Astrocyte (in vitro differentiated cells and primary cell): ENCODE data around the gene CRYL1. TPM values are rescaled to one million over a fixed set of nuclear protein-coding genes. Genes with fewer than 3 reads are reported as not detected.

Experiments
- DNase-seq: peaks from one replicate; pipeline ENCODE4 v3.0.0-alpha.2; 2010; ENCODE audit warnings: low read depth
- FAIRE-seq: peaks from 2 replicates; lab custom pipeline; 2011; peaks lifted over from hg19 to GRCh38; lab: Jason Lieb, UNC
- H2AFZ ChIP-seq: 2 replicates; pipeline ENCODE4 v1.6.0; 2012; ENCODE audit warnings: low read depth, low read length, inconsistent platforms
- H3K27ac ChIP-seq: 2 replicates; pipeline ENCODE4 v1.5.1; 2011; ENCODE audit warnings: low read depth, low read length, inconsistent platforms
- H3K27me3 ChIP-seq: 2 replicates; pipeline ENCODE4 v1.6.0; 2011; ENCODE audit warnings: low read length, inconsistent platforms; ENCODE audit not compliant: insufficient read depth
- H3K36me3 ChIP-seq: 2 replicates; pipeline ENCODE4 v1.5.1; 2011; ENCODE audit warnings: low read length, inconsistent platforms; ENCODE audit not compliant: insufficient read depth
- H3K4me1 ChIP-seq: 2 replicates; pipeline ENCODE4 v1.5.1; 2011; ENCODE audit warnings: low read length, inconsistent platforms; ENCODE audit not compliant: insufficient read depth
- H3K4me2 ChIP-seq: 2 replicates; pipeline ENCODE4 v1.6.0; 2012; ENCODE audit warnings: low read length, inconsistent platforms
- H3K4me3 ChIP-seq: 2 replicates; pipeline ENCODE4 v1.5.1; 2011; ENCODE audit warnings: low read depth, mild to moderate bottlenecking, low read length, inconsistent platforms; ENCODE audit not compliant: insufficient read depth
- H3K79me2 ChIP-seq: 2 replicates; pipeline ENCODE4 v1.6.0; 2012; ENCODE audit warnings: mild to moderate bottlenecking, low read length, inconsistent platforms; ENCODE audit not compliant: insufficient read depth
- H3K9ac ChIP-seq: 2 replicates; pipeline ENCODE4 v1.6.0; 2012; ENCODE audit warnings: mild to moderate bottlenecking, low read length, inconsistent platforms
- H3K9me3 ChIP-seq: 2 replicates; pipeline ENCODE4 v1.5.1; 2012; ENCODE audit warnings: low read depth, mild to moderate bottlenecking, low read length, inconsistent platforms; ENCODE audit not compliant: insufficient read depth
- H4K20me1 ChIP-seq: 2 replicates; pipeline ENCODE4 v1.6.0; 2012; ENCODE audit warnings: low read length, inconsistent platforms; ENCODE audit not compliant: insufficient read depth
- H3K27ac Mint-ChIP-seq: one replicate; pipeline ENCODE4 v1.8.0; 2021; ENCODE audit warnings: mild to moderate bottlenecking, mixed read lengths; ENCODE audit not compliant: unreplicated experiment
- H3K27me3 Mint-ChIP-seq: one replicate; pipeline ENCODE4 v1.8.0; 2021; ENCODE audit warnings: low read depth, mixed read lengths; ENCODE audit not compliant: unreplicated experiment
- H3K36me3 Mint-ChIP-seq: one replicate; pipeline ENCODE4 v1.8.0; 2021; ENCODE audit warnings: low read depth, mixed read lengths; ENCODE audit not compliant: unreplicated experiment
- H3K4me1 Mint-ChIP-seq: one replicate; pipeline ENCODE4 v1.8.0; 2021; ENCODE audit warnings: low read depth, mixed read lengths; ENCODE audit not compliant: unreplicated experiment
- H3K4me3 Mint-ChIP-seq: one replicate; pipeline ENCODE4 v1.8.0; 2021; ENCODE audit warnings: mild to moderate bottlenecking, moderate library complexity, mixed read lengths; ENCODE audit not compliant: unreplicated experiment
- H3K9me3 Mint-ChIP-seq: one replicate; pipeline ENCODE4 v1.8.0; 2021; ENCODE audit warnings: mild to moderate bottlenecking, mixed read lengths; ENCODE audit not compliant: unreplicated experiment
- CTCF ChIP-seq: IDR thresholded peaks from 2 replicates; pipeline ENCODE4 v1.5.1; 2011; ENCODE audit warnings: low read depth, mild to moderate bottlenecking, inconsistent platforms, low read length, moderate library complexity; ENCODE audit not compliant: insufficient read depth
- EZH2 ChIP-seq: IDR thresholded peaks from 2 replicates; pipeline ENCODE4 v1.6.1; 2012; ENCODE audit warnings: mild to moderate bottlenecking, low read length, inconsistent platforms; ENCODE audit not compliant: insufficient read depth
- total RNA-seq: library from RNA; stranded (reverse); gene quantifications from 2 replicates; pipeline ENCODE4 v1.2.1, GENCODE V29; 2021

Gene CRYL1
- total RNA-seq, 1 donor from 2014 or later = 3.7 TPM

DNA sequence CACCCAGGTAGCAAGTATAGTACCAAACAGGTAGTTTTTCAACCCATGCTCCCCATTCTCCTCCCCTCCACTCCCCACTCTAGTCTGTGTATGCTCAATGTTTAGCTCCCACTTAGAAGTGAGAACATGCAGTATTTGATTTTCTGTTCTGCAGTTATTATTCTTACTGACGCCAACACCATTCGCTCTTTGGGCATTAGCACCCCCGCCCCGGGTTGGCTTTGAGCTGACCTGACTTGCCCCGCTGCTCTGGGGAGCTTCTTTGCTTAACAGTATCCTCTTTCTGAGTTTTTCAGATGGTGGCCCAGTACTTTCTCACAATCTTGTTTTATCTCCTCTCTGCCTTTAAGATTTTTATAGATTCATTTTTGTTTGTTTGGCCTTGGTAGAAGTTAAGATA lies 138.7 kb downstream of the CRYL1 start:
- Histone ChIP-seq H3K79me2 (no peaks in the 10 kb centered on the region), H2AFZ (no peak overlapping the region), H3K27ac (no peak overlapping the region), H4K20me1 (no peaks in the 10 kb centered on the region), H3K4me3 (no peak overlapping the region), H3K4me2 (peak overlapping the region; percentile 6), H3K9me3 (no peaks in the 10 kb centered on the region), H3K27me3 (no peaks in the 10 kb centered on the region), H3K4me1 (peaks cover 5% of the 10 kb centered on the region), H3K9ac (no peak overlapping the region), H3K36me3 (no peaks in the 10 kb centered on the region)
- peaks cover 4% of the 10 kb centered on the region for H3K9me3 Mint-ChIP-seq
- TF ChIP-seq EZH2 (no peak), CTCF (no peak)
- no peak overlapping the region for H3K27ac Mint-ChIP-seq
- no peaks in the 10 kb centered on the region for H3K36me3 Mint-ChIP-seq
- FAIRE-seq (no peak), DNase-seq (no peak)
- no peaks in the 10 kb centered on the region for H3K27me3 Mint-ChIP-seq
- peaks cover 10% of the 10 kb centered on the region for H3K4me1 Mint-ChIP-seq
- no peak overlapping the region for H3K4me3 Mint-ChIP-seq

GRCh38 chr13:20383058-20383457 lies 142.6 kb downstream of the CRYL1 start:
- Mint-ChIP-seq H3K36me3 (no peaks in the 10 kb centered on the region), H3K27ac (no peak overlapping the region), H3K9me3 (no peaks in the 10 kb centered on the region), H3K4me3 (no peak overlapping the region), H3K4me1 (peaks cover 10% of the 10 kb centered on the region), H3K27me3 (peaks cover 12% of the 10 kb centered on the region)
- H3K4me1 ChIP-seq = peaks cover 5% of the 10 kb centered on the region
- FAIRE-seq (no peak), DNase-seq (no peak)
- H3K4me3 ChIP-seq = no peak overlapping the region
- no peaks in the 10 kb centered on the region for H4K20me1 ChIP-seq
- no peak overlapping the region for H2AFZ ChIP-seq
- H3K9ac ChIP-seq = no peak overlapping the region
- no peaks in the 10 kb centered on the region for H3K79me2 ChIP-seq
- H3K27me3 ChIP-seq = peaks cover 6% of the 10 kb centered on the region
- TF ChIP-seq EZH2 (no peak), CTCF (no peak)
- no peaks in the 10 kb centered on the region for H3K36me3 ChIP-seq
- H3K9me3 ChIP-seq = no peaks in the 10 kb centered on the region
- H3K27ac ChIP-seq = no peak overlapping the region
- H3K4me2 ChIP-seq = no peak overlapping the region

DNA sequence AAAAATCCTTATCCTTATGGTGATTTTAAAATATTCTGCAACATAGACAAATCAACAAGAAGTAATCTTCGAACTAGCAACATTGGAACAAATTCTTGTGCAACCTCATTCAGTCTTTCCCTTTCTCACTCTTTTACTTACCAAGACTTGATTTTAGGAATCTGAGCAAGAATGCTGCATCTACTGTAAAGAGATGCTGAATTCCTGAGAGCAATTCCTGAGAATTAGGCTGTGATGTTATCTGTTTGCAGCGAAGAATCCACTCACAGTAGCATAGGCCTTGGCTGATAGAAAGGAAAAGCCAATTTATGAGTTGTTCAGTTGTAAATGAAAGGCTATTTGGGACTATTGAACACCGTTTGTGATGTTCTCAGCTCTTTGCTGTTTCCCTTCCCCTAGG lies 144.3 kb downstream of the CRYL1 start:
- Histone ChIP-seq H2AFZ (no peak overlapping the region), H3K79me2 (no peaks in the 10 kb centered on the region), H3K9me3 (no peaks in the 10 kb centered on the region), H3K4me3 (no peak overlapping the region), H3K27ac (no peak overlapping the region), H3K4me2 (no peak overlapping the region), H4K20me1 (no peaks in the 10 kb centered on the region), H3K27me3 (peaks cover 8% of the 10 kb centered on the region), H3K4me1 (no peaks in the 10 kb centered on the region), H3K36me3 (no peaks in the 10 kb centered on the region), H3K9ac (no peak overlapping the region)
- no peaks in the 10 kb centered on the region for H3K9me3 Mint-ChIP-seq
- peaks cover 12% of the 10 kb centered on the region for H3K27me3 Mint-ChIP-seq
- TF ChIP-seq CTCF (no peak), EZH2 (no peak)
- H3K27ac Mint-ChIP-seq = no peak overlapping the region
- no peaks in the 10 kb centered on the region for H3K4me1 Mint-ChIP-seq
- no peaks in the 10 kb centered on the region for H3K36me3 Mint-ChIP-seq
- H3K4me3 Mint-ChIP-seq = no peak overlapping the region
- DNase-seq (no peak), FAIRE-seq (no peak)
